CMK (cell line): ENCODE measurements around the gene XPA.

Source experiments
- DNase-seq: peaks from one replicate; pipeline ENCODE4 v3.0.0-alpha.2; 2010; ENCODE audit warnings: low read depth

XPA gene

DNA sequence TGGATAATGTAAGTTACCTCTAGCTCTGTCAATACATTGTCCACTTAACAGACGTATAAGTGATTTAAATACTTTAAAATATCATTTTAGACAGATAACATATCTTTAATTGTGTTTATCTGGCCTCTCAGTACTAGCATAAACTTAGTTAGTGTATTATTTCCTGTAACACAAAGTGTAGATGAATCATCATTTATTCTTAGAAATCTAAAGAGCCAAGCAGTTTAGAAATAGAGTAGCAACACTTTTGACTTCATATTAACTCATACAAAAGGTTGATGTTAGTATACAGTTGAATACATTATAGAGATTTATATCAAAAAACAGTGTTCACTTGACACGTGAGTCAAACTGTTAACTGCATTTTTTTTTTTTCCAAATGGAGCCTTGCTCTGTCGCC lies 45.5 kb downstream of the XPA start:
- no peak for DNase-seq

DNA sequence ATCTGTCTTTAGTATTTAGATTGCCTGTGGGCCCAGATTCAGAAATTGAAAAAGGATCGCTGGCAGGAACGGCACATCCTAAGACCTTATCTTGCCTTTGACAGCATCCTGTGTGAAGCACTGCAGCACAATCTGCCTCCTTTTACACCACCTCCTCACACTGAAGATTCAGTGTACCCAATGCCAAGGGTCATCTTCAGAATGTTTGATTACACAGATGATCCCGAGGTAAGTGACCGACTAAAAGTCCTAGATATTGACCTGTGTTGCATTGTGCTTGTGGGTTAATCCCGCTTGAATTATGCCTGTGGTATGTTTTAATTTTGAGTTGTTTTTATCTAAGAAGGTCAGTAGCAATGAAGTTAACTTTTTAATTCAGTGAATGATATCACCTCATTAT lies 49.1 kb downstream of the XPA start:
- no peak for DNase-seq

DNA sequence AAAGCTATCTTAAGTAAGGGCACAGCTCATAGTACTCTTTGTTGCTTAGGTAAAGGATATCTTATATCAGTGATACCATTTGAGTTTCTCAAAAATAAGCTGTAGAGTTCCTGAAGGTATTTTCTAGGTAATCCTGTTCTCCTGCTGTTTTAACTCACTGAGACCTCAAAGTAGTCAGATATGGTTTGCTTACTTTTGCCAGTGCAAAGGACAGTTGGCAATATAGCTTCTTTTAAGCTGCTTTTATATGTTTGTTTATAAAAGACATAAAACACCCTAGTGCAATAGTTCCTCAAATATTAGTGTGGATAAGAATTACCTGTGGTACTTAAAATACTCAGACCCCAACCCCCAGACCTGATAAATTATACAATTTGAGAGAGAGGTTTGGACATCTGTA lies 51.4 kb downstream of the XPA start:
- DNase-seq: no peak

DNA sequence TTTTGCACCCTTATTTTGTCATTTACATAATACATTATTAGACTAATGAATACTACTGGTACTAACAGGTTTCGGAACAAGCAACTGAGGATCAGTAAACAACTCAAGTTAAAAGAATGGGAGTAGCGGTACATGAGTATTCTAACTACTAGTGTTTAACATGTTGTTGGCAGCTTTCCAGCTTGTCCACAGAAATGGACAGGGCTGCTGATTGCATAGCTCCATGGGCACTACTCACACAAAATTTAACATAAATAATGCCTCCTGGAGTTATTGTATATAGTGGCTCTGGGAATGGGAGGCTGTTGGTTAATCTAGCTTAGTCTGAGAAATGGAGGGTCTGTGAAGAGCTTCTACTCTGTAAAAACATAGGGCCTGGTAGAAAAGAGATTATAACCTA lies 56.8 kb downstream of the XPA start:
- no peak for DNase-seq

DNA sequence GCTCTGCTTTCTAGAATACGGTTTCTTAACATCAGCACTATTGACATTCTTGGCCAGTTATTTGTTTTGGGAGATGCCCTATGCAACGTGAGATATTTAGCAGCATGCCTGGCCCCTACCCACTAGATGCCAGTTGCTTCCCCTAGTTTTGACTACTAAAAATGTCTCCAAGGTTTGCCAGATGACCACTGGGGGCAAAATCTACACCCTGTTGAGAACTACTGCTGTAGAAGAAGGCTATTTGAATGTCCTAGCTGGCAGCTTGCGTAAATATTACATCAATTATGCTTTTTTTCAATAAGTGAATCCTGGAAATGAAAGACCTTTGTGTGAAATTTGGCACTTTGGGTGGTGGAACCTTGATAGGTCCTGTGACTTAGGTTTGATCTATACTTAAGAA lies 58.5 kb downstream of the XPA start:
- DNase-seq: no peak

DNA sequence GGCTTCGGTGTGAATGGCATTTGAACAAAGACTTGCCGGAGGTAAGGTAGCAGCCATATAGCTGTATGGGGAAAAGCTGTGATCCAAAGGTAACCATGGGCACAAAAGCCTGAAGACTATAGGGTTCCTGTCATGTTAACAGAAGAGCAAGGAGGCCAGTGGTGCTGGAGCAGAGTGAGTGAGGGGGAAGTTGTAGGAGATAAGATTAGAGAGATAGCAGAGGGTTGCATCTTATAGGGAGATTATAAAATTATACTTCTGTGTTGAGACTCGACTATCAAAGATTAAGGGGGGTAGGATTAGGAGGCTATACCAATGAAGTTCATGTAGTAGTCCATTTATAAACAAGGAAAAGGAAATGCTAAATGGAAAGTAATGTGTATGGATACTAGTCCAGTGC lies 60.2 kb downstream of the XPA start:
- DNase-seq: no peak

DNA sequence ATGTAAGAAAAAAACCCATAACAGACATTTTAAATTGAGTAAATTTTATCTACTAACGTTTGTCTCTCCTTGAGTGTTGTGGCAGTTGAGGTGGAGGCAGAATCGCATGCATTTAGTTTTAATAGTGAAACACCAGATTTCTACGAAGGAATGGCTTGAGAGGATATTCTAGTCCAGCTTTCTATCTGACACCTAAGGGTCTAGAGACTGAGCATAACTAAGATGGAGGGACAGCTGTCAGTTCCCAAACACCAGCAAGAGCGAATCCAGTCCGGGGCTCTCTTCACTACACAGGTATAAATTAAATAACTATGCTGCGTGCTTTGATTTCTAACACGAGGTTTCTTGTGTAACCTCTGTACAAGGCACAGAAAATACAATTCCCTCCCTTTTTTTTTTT lies 62.1 kb downstream of the XPA start:
- no peak for DNase-seq

DNA sequence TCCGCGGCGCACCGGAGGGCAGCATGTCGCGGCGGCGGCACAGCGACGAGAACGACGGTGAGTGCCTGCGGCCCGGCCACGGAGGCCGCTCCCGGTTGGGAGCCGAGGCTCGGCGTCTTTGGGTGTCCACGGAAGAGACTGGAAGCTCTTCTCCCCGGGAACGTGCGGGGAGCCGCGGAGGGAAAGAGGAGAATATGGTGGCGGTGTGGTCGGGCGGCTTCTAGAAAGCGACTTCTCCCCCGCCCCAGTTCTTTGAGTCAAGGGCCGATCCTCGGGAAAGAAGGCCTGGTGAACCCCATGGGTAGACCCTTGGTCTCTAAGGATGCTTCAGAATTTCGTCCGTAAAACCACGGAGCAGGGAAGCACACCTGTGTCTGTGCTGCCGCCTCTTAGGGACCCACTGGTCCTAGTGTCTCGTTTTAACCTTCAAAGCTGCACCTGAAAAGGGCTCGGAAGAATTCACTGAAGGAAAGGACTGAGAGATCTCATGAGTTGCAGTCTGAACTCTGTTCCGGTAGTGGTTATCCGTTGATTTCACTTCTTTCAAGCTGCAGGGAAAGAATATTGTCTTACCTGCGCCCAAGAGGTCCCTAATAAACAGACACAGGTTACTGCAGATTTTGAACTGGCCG lies 63.2 kb downstream of the XPA start:
- DNase-seq: no peak

DNA sequence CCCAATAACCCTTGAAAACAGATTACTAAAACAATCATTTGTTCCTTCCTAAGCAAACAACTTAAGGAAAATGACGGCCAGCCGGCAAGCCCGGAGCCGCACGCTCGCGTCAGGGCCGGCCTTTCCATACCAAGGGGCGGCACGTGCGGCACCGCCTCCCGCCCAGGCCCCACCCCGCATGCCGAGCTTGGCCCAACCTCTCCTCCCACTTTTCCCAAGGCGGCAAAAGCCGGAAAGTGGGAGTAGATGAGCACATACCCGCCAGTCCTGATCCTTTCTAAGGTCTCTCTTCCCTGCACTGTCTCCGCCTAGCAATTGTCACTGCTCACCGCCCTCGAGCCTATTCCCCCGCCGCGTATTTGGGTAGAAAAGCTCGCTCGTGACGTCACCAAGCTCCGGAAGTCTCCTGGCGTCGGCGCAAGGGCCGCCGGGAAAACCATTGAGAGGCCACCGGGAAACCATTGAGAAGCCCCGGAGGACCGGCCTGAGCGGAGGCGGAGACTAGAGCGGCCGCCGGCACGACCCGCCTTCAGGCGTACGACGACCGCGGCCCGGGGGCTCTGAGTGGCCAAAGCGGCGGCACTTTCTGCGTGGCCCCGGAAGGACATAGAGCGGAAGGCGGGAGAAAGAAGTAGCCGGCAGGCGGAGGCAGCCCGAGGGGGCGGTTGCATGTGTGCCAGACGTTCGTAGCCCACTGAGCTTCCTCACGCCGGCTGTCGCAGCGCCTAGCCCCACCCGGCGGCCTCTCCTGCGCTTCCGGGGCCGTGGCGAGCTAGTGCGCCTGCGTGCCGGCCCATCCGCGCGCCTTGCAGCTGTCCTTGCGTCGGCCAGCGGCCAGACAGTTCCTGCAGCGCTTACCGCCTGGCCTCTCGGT lies 63.9 kb downstream of the XPA start, which contains the start of the genes NCBP1 and TSTD2:
NCBP1 (plus strand) TSS at position 837 of the 874 bp plus-strand sequence. CDS start 61 bp downstream, outside the sequence.
TSTD2 (minus strand) TSS at position 384 of the 874 bp plus-strand sequence. CDS start 5,806 bp downstream, outside the sequence.
- DNase-seq: peak; percentile 93

DNA sequence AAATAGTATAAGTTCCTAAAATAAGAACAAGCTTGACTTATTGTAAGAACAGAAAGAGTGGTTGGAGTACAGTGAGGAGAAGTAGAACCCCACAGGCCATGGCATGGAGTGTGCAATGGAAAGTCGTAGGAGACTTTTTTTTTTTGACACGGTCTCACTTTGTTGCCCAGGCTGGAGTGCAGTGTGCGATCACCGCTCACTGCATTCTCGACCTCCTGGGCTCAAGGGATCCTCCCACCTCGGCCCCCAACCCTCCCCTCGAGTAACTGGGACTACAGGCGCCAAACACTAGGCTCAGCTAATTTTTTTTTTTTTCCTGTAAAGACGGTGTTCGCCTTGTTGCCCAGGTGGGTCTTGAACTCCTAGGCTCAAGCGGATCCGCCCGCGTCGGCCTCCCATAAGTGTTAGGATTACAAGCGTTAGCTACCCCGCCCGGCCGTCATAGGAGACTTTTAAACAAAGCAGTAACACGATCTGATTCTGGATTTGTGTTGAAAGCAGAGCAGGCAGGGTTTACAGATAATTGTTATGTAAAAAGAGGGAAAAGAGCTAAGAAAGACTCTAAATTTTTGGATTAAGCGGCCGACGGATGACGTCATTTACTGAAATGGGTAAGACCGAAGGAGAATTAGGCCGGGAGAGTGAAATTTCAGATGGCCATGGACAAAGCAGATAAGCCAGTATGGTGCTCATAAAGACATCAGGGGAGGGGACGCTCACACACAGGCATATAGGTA lies 64.7 kb downstream of the XPA start:
- no peak for DNase-seq

DNA sequence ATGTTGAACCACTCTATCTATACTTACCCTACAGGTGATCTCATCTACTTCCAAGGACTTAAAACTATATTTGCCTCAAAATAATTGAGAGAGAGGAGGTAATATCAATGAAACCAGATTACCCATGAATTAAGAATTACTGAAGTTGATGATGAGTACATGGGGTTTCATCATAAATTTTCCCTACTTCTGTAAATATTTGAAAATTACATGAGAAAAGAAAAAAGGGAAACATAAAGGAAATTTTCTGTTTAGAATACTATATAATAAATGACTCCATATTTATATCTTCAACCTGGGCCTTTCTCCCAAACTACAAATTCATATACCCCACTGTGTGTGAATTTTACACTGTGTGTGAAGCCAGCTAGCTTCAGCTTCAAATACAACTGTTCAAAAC lies 66.5 kb downstream of the XPA start:
- DNase-seq: no peak

DNA sequence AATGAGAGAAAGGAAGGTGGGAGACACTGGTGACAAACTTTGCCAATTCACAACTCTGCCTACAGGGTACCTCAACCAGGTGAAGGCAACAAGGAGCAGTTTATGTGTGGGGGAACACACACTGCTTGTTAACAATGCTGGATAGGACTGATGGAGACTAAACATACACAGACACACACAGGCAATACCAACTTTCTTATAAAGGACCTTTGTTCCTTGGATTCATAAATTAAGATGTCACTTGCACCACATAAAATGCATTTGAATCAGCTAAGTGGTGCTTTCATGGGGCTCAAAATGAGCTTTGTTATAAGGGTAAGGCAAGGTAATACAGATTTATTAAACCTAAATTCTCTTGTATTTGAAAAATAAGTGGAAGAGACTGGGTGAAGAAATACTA lies 68.0 kb downstream of the XPA start:
- no peak for DNase-seq

DNA sequence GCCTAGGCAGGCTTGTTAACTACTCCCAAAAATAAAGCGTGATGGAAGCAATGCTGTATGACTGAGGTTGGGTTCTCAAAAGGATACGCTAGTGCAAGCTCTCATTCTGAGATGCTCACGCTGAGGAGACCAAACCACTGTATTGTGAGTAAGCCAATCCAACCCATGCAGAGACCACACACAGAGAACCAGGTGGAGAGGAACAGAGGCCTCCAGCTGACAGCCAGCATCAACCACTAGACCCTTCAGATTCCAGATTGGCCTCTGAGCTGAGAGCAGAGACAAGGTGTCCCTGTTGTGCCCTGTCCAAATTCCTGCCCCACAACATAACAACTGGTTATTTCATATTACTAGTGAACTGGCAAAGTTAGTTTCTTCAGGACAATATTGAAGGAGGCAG lies 68.5 kb downstream of the XPA start:
- DNase-seq: no peak

DNA sequence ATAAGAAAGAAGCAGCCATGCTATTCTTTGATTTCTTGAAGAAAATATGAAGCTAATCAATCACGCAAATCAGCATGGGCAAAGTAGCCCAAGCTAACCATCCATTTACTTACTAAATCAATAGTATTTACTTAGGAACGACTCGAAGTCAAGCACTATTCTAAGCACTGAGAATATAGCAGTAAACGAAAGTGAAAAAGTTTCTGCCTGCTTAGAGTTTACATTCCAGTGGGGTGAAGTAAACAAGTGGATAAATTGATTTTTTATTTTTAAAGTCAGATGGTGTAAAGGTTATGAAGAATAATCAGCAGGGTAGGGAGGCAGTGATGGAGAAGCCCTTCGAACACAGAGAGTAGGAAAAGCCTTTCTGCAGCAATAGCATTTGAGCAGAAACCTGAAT lies 69.5 kb downstream of the XPA start:
- no peak for DNase-seq

DNA sequence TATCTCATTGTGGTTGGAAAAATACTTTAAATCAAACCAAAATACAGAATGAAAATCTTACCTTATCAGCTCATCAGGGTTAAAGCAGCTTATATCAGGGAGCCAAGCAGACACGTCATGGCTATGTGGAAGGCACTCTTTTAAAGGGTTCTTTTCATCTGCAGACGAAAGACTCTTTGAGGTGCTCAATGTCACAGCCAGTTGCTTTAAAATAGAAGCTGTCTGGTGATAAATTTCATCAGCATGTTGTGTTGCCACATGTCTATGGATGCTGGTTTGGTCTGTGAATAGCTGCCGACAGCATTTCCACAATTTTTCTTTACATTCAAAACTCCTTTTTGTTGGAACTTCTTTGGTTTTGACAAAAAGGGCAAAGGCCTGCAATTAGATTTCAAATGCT lies 71.5 kb downstream of the XPA start:
- DNase-seq: no peak
